Measurements from ENCODE around the gene MPHOSPH10.

DNA sequence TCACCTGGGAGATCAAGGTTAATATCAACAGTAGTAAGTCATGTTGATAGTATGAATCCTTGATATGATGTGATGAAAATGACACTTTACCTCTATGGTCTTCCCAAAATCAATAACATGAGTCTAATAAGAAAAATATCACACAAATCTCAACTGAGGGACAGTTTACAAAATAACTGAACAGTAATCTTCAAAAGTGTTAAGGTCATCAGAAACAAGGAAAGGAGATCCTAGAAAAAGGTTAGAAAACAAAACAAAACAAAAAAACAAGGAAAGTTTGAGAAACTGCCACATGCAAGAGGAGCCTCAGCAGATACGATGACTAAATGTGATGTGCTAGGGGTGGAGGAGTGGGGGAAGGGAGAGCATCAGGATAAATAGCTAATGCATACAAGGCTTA lies 16.6 kb upstream of the MPHOSPH10 start:
- TF ChIP-seq, protein P1, sequence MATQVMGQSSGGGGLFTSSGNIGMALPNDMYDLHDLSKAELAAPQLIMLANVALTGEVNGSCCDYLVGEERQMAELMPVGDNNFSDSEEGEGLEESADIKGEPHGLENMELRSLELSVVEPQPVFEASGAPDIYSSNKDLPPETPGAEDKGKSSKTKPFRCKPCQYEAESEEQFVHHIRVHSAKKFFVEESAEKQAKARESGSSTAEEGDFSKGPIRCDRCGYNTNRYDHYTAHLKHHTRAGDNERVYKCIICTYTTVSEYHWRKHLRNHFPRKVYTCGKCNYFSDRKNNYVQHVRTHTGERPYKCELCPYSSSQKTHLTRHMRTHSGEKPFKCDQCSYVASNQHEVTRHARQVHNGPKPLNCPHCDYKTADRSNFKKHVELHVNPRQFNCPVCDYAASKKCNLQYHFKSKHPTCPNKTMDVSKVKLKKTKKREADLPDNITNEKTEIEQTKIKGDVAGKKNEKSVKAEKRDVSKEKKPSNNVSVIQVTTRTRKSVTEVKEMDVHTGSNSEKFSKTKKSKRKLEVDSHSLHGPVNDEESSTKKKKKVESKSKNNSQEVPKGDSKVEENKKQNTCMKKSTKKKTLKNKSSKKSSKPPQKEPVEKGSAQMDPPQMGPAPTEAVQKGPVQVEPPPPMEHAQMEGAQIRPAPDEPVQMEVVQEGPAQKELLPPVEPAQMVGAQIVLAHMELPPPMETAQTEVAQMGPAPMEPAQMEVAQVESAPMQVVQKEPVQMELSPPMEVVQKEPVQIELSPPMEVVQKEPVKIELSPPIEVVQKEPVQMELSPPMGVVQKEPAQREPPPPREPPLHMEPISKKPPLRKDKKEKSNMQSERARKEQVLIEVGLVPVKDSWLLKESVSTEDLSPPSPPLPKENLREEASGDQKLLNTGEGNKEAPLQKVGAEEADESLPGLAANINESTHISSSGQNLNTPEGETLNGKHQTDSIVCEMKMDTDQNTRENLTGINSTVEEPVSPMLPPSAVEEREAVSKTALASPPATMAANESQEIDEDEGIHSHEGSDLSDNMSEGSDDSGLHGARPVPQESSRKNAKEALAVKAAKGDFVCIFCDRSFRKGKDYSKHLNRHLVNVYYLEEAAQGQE (IDR thresholded peaks at IDR 0.05; ENCODE audit: insufficient read depth in 1 of 2, low read depth in 2 of 2, low read length in 2 of 2), result no peak
- TF ChIP-seq POLR2AphosphoS5 (IDR thresholded peaks at IDR 0.05; ENCODE audit: low read depth, low read length), result no peak
- TF ChIP-seq SIN3A (IDR thresholded peaks at IDR 0.05; ENCODE audit: borderline replicate concordance, insufficient read depth, low read length), result no peak
- TF ChIP-seq FOXP2 (optimal IDR thresholded peaks at IDR 0.05; ENCODE audit: borderline replicate concordance, extremely low read depth, extremely low read length, insufficient read depth), result no peak
